ENCODE results near the gene MAG. TPM values are rescaled to one million over a fixed set of nuclear protein-coding genes. Genes with fewer than 3 reads are reported as not detected.
A peak's percentile ranks its signal among the peaks of the same experiment; 100 is the strongest.

Gene MAG
- total RNA-seq, 1 experiment from 2014 or later, result 13.4 TPM

- H2AFZ ChIP-seq, result no peak overlapping the region
- H3K36me3 ChIP-seq (ENCODE audit: low read depth), result peaks cover 23% of the 10 kb centered on the region
- H3K4me2 ChIP-seq, result peak overlapping the region; percentile 94
- peaks cover 24% of the 10 kb centered on the region for H3F3A ChIP-seq (ENCODE audit: insufficient read depth, low read depth)
- no peaks in the 10 kb centered on the region for H3K27me3 ChIP-seq (ENCODE audit: insufficient read depth, low read depth)
- ChIA-PET CTCF (no interaction called here), POLR2A (ENCODE audit: unreplicated experiment) (interaction anchor here (0.7 kb wide), 1 partner anchor 9 kb away, joined by 9 read pairs; no protein-coding TSS in a partner anchor)
- intact Hi-C loops (cut with micrococcal nuclease; ENCODE audit: unreplicated experiment), result loop anchor here (2.0 to 5.0 kb wide), 3 partner anchors 19 to 183 kb away; partner anchors contain the start of gene USF2
- peak overlapping the region; percentile 95; the same call in 1 of the 2 replicates for H3K27ac ChIP-seq
- H3K79me2 ChIP-seq (ENCODE audit: low read depth), result peaks cover 50% of the 10 kb centered on the region
- peaks cover 27% of the 10 kb centered on the region for H3K4me1 ChIP-seq (replicated peaks; ENCODE audit: insufficient read depth)
- H3K4me3 ChIP-seq, result peak overlapping the region; percentile 89
- TSS peak; percentile 25 for BruUV-seq (replicated peaks)
- no peak for DNase-seq
- peaks cover 27% of the 10 kb centered on the region for H4K20me1 ChIP-seq (ENCODE audit: insufficient read depth)
- TF ChIP-seq EZH2 (IDR thresholded peaks at IDR 0.05; ENCODE audit: low read depth), result no peak
- TF ChIP-seq, protein P1, sequence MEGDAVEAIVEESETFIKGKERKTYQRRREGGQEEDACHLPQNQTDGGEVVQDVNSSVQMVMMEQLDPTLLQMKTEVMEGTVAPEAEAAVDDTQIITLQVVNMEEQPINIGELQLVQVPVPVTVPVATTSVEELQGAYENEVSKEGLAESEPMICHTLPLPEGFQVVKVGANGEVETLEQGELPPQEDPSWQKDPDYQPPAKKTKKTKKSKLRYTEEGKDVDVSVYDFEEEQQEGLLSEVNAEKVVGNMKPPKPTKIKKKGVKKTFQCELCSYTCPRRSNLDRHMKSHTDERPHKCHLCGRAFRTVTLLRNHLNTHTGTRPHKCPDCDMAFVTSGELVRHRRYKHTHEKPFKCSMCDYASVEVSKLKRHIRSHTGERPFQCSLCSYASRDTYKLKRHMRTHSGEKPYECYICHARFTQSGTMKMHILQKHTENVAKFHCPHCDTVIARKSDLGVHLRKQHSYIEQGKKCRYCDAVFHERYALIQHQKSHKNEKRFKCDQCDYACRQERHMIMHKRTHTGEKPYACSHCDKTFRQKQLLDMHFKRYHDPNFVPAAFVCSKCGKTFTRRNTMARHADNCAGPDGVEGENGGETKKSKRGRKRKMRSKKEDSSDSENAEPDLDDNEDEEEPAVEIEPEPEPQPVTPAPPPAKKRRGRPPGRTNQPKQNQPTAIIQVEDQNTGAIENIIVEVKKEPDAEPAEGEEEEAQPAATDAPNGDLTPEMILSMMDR (conservative IDR thresholded peaks at IDR 0.05), result no peak
- H3K9me3 ChIP-seq (ENCODE audit: insufficient read depth, low read depth), result no peaks in the 10 kb centered on the region
- H3K9me2 ChIP-seq (ENCODE audit: insufficient read depth), result no peaks in the 10 kb centered on the region
Measured at GRCh38 chr19:35249848-35250711, 41.9 kb upstream of the MAG start.

- H3K4me1 ChIP-seq (replicated peaks; ENCODE audit: insufficient read depth), result peaks cover 21% of the 10 kb centered on the region
- H3K9me2 ChIP-seq (ENCODE audit: insufficient read depth), result no peaks in the 10 kb centered on the region
- H3K4me2 ChIP-seq, result no peak overlapping the region
- peaks cover 57% of the 10 kb centered on the region for H3K79me2 ChIP-seq (ENCODE audit: low read depth)
- H4K20me1 ChIP-seq (ENCODE audit: insufficient read depth), result peaks cover 34% of the 10 kb centered on the region
- H3F3A ChIP-seq (ENCODE audit: insufficient read depth, low read depth), result peaks cover 25% of the 10 kb centered on the region
- peaks cover 32% of the 10 kb centered on the region for H3K36me3 ChIP-seq (ENCODE audit: low read depth)
- POLR2A ChIA-PET (ENCODE audit: unreplicated experiment), result no interaction called here
- no peaks in the 10 kb centered on the region for H3K9me3 ChIP-seq (ENCODE audit: insufficient read depth, low read depth)
- no peak for TF ChIP-seq EZH2 (IDR thresholded peaks at IDR 0.05; ENCODE audit: low read depth)
- TF ChIP-seq, protein P1 (conservative IDR thresholded peaks at IDR 0.05), result no peak
- no peak overlapping the region for H3K4me3 ChIP-seq
- no peak overlapping the region for H2AFZ ChIP-seq
- H3K27ac ChIP-seq, result no peak overlapping the region
- no peak for DNase-seq
- BruUV-seq (replicated peaks), result no TSS peak
- intact Hi-C loops (cut with micrococcal nuclease; ENCODE audit: unreplicated experiment), result no loop called here
- no peaks in the 10 kb centered on the region for H3K27me3 ChIP-seq (ENCODE audit: insufficient read depth, low read depth)
- CTCF ChIA-PET, result interaction anchor here (0.6 kb wide), 1 partner anchor 111 kb away, joined by 3 read pairs; no protein-coding TSS in a partner anchor
Measured at GRCh38 chr19:35251456-35251855, 40.5 kb upstream of the MAG start.

- no peaks in the 10 kb centered on the region for H3K9me3 ChIP-seq (ENCODE audit: insufficient read depth, low read depth)
- ChIA-PET CTCF (no interaction called here), POLR2A (ENCODE audit: unreplicated experiment) (interaction anchor here (0.6 to 0.7 kb wide), 4 partner anchors 46 to 535 kb away, joined by 3 to 6 read pairs (median 5); no protein-coding TSS in a partner anchor)
- H3K4me2 ChIP-seq, result no peak overlapping the region
- no peaks in the 10 kb centered on the region for H3K27me3 ChIP-seq (ENCODE audit: insufficient read depth, low read depth)
- H3K36me3 ChIP-seq (ENCODE audit: low read depth), result peaks cover 36% of the 10 kb centered on the region
- H3K27ac ChIP-seq, result no peak overlapping the region
- H3K4me1 ChIP-seq (replicated peaks; ENCODE audit: insufficient read depth), result peaks cover 12% of the 10 kb centered on the region; the same call in 1 of the 2 replicates
- no peaks in the 10 kb centered on the region for H3K9me2 ChIP-seq (ENCODE audit: insufficient read depth)
- H2AFZ ChIP-seq, result no peak overlapping the region
- peaks cover 36% of the 10 kb centered on the region for H4K20me1 ChIP-seq (ENCODE audit: insufficient read depth)
- no peak for TF ChIP-seq EZH2 (IDR thresholded peaks at IDR 0.05; ENCODE audit: low read depth)
- TF ChIP-seq, protein P1 (conservative IDR thresholded peaks at IDR 0.05), result no peak
- peaks cover 21% of the 10 kb centered on the region for H3F3A ChIP-seq (ENCODE audit: insufficient read depth, low read depth)
- no peak for DNase-seq
- no TSS peak for BruUV-seq (replicated peaks)
- H3K79me2 ChIP-seq (ENCODE audit: low read depth), result peaks cover 65% of the 10 kb centered on the region
- intact Hi-C loops (cut with micrococcal nuclease; ENCODE audit: unreplicated experiment), result no loop called here
- H3K4me3 ChIP-seq, result no peak overlapping the region
Measured at GRCh38 chr19:35253316-35254286, 38.4 kb upstream of the MAG start.

Data from PC-9 (cell line).